HepG2 (cell line): ENCODE data around the gene PIK3R5. TPM values are rescaled to one million over a fixed set of nuclear protein-coding genes. Genes with fewer than 3 reads are reported as not detected.

Experiments
- ATAC-seq: fragments of 200-7000 bp; cut with Tn5 transposase; 3 replicates; pipeline ENCODE4 v1.9.1; 2020; ENCODE audit warnings: mild to moderate bottlenecking, moderate library complexity
- BruUV-seq: library from RNA; stranded (reverse); fragments of 400-500 nt; replicated peaks from 2 replicates; lab custom pipeline; 2021; lab: Mats Ljungman, UMichigan
- CTCF ChIA-PET: fragments of 300-600 bp; formaldehyde crosslinking; extraction: SDS; loops from one replicate; lab custom pipeline; 2021; ENCODE audit warnings: low total read pairs, inconsistent platforms, low intra/inter-chr PET ratio; lab: Yijun Ruan, JAX
- POLR2A ChIA-PET: fragments of 350-600 bp; sonication (Branson Sonifier 250); formaldehyde crosslinking; loops from one replicate; lab custom pipeline; 2020; ENCODE audit warnings: antibody characterized with exemption, inconsistent platforms; lab: Yijun Ruan, JAX
- DNase-seq: peaks from one replicate; pipeline ENCODE4 v3.0.0-alpha.2; 2015; ENCODE audit warnings: low spot score
- FAIRE-seq: peaks from 3 replicates; lab custom pipeline; 2011; peaks lifted over from hg19 to GRCh38; lab: Jason Lieb, UNC
- H2AFZ ChIP-seq: one replicate; pipeline ENCODE4 v1.6.1; 2011; ENCODE audit warnings: low read length, inconsistent platforms
- H3K27ac ChIP-seq: fragments of 300-600 bp; 3 replicates; pipeline ENCODE4 v1.8.0; 2011; ENCODE audit warnings: mixed run types, mild to moderate bottlenecking, mixed read lengths, low read length, inconsistent platforms; ENCODE audit not compliant: insufficient read depth; ENCODE audit errors: extremely low read length
- H3K27me3 ChIP-seq, 2 experiments: fragments of 200-600 bp in 1 of 2; 2 replicates in 1 of 2; 3 replicates in 1 of 2; pipeline versions ENCODE4 v1.6.0 to v1.8.0; 2011; ENCODE audit warnings: low read length in 2 of 2, mild to moderate bottlenecking in 2 of 2, moderate library complexity in 2 of 2, inconsistent platforms in 1 of 2; ENCODE audit not compliant: insufficient read depth in 2 of 2, control insufficient read depth in 1 of 2
- H3K36me3 ChIP-seq, 2 experiments: fragments of 200-600 bp in 1 of 2; replicated peaks in 1 of 2; 2 replicates in 1 of 2; 3 replicates in 1 of 2; pipeline versions ENCODE4 v1.5.1 to v1.8.0; 2011; ENCODE audit warnings: low read length in 2 of 2, inconsistent platforms in 1 of 2; ENCODE audit not compliant: insufficient read depth in 2 of 2, control insufficient read depth in 1 of 2
- H3K4me1 ChIP-seq: 2 replicates; pipeline ENCODE4 v1.5.1; 2012; ENCODE audit warnings: low read length, inconsistent platforms; ENCODE audit not compliant: insufficient read depth
- H3K4me2 ChIP-seq: 2 replicates; pipeline ENCODE4 v1.6.0; 2011; ENCODE audit warnings: low read depth, low read length, inconsistent platforms
- H3K4me3 ChIP-seq, 3 experiments: fragments of 200-600 bp in 1 of 3; sonication (generic), shearing (Covaris generic) in 1 of 3; replicated peaks in 1 of 3; 2 replicates each; pipeline ENCODE4 v1.5.1; 2011 to 2016; ENCODE audit warnings: low read length in 3 of 3, inconsistent platforms in 2 of 3, low read depth in 2 of 3, mild to moderate bottlenecking in 2 of 3, control low read depth in 1 of 3, mixed read lengths in 1 of 3; ENCODE audit not compliant: insufficient read depth in 1 of 3
- H3K79me2 ChIP-seq: one replicate; pipeline ENCODE4 v1.6.1; 2011; ENCODE audit warnings: low read length, inconsistent platforms; ENCODE audit not compliant: insufficient read depth
- H3K9ac ChIP-seq: 2 replicates; pipeline ENCODE4 v1.6.0; 2011; ENCODE audit warnings: mild to moderate bottlenecking, low read depth, low read length, inconsistent platforms; ENCODE audit not compliant: insufficient read depth
- H3K9me3 ChIP-seq: 2 replicates; pipeline ENCODE4 v1.5.1; 2012; ENCODE audit warnings: mild to moderate bottlenecking, low read length
- H4K20me1 ChIP-seq: 2 replicates; pipeline ENCODE4 v1.6.0; 2011; ENCODE audit warnings: inconsistent platforms, mild to moderate bottlenecking, low read length, moderate library complexity; ENCODE audit not compliant: insufficient read depth
- EHMT2 ChIP-seq: fragments of 200-600 bp; sonication (generic); IDR thresholded peaks from 2 replicates; pipeline ENCODE4 v1.7.0; 2017; ENCODE audit warnings: antibody characterized with exemption, low read depth, low read length, borderline replicate concordance
- HOXA7 ChIP-seq: sonication (generic); formaldehyde crosslinking; IDR thresholded peaks from 2 replicates; pipeline ENCODE4 v1.8.1; 2022; ENCODE audit warnings: mild to moderate bottlenecking, missing genetic modification reagents, moderate library complexity
- JDP2 ChIP-seq: sonication (generic); formaldehyde crosslinking; IDR thresholded peaks from 2 replicates; pipeline ENCODE4 v1.8.1; 2022; ENCODE audit warnings: missing genetic modification reagents, borderline replicate concordance
- KAT7 ChIP-seq: IDR thresholded peaks from 2 replicates; pipeline ENCODE4 v1.6.1; 2018; ENCODE audit warnings: borderline replicate concordance, missing compliant biosample characterization
- MBD4 ChIP-seq: IDR thresholded peaks from 2 replicates; pipeline ENCODE4 v1.6.1; 2012; ENCODE audit warnings: low read length, inconsistent platforms, borderline replicate concordance
- SRSF9 ChIP-seq: fragments of 200-400 bp; formaldehyde crosslinking; IDR thresholded peaks from 2 replicates; pipeline ENCODE4 v1.6.1; 2018; ENCODE audit warnings: borderline replicate concordance, mild to moderate bottlenecking, low read depth, low read length; ENCODE audit not compliant: insufficient read depth, poor library complexity, severe bottlenecking
- THAP11 ChIP-seq: IDR thresholded peaks from 2 replicates; pipeline ENCODE4 v1.6.1; 2016; ENCODE audit warnings: missing biosample characterization, missing genetic modification reagents
- ZBTB42 ChIP-seq: sonication (generic); formaldehyde crosslinking; IDR thresholded peaks from 2 replicates; pipeline ENCODE4 v1.5.0; 2020; ENCODE audit warnings: mild to moderate bottlenecking, missing genetic modification reagents
- ZNF446 ChIP-seq: sonication (generic); formaldehyde crosslinking; IDR thresholded peaks from 2 replicates; pipeline ENCODE4 v1.5.0; 2020; ENCODE audit warnings: mild to moderate bottlenecking, missing genetic modification reagents
- ZNF724P ChIP-seq: sonication (generic); formaldehyde crosslinking; IDR thresholded peaks from 2 replicates; pipeline ENCODE4 v1.8.0; 2022; ENCODE audit warnings: missing genetic modification reagents, borderline replicate concordance
- ZZZ3 ChIP-seq: sonication (generic); formaldehyde crosslinking; IDR thresholded peaks from 2 replicates; pipeline ENCODE4 v1.4.0; 2020; ENCODE audit warnings: missing genetic modification reagents, mild to moderate bottlenecking, borderline replicate concordance
- WGBS: methylation state at CpG from one replicate; pipeline ENCODE4 v1.1.6; 2017; ENCODE audit warnings: low lambda C conversion rate; 5-methylcytosine and 5-hydroxymethylcytosine counted together
- in situ Hi-C: cut with HindIII; loops from 2 replicates; pipeline ENCODE4 v1.10.0; 2017; ENCODE audit warnings: low pct_unique_long_range_greater_than_20kb; ENCODE audit not compliant: extremely low pct_ligation_motif_present
- intact Hi-C: fragments of 100-400 bp; cut with micrococcal nuclease; formaldehyde crosslinking; loops from one replicate; pipeline ENCODE4 v1.10.0; 2022; ENCODE audit not compliant: unreplicated experiment
- polyA plus RNA-seq, 8 experiments: library from polyadenylated mRNA; depleted of rRNA in 3 of 8; stranded (reverse) in 7 of 8; unstranded in 1 of 8; fragments of >200 nt; fragmentation: Illumina TruSeq in 4 of 8; extraction: Trizol in 4 of 8; gene quantifications; 2 replicates each; pipeline versions ENCODE4 v1.2.1 to v1.2.3, GENCODE V29; 2011 to 2016; ENCODE audit warnings: low read depth in 4 of 8, missing spikeins in 1 of 8, mixed read lengths in 1 of 8; ENCODE audit not compliant: insufficient read depth in 1 of 8
- total RNA-seq, 5 experiments: library from RNA; depleted of rRNA; stranded (reverse); fragments of >200 nt; fragmentation: Illumina TruSeq; extraction: Trizol; gene quantifications; 2 replicates each; pipeline ENCODE4 v1.2.3, GENCODE V29; 2016; ENCODE audit warnings: low read depth in 1 of 5
- TF ChIP-seq, protein P1 (sequence below), 2 experiments: sonication (generic) in 1 of 2; formaldehyde crosslinking in 1 of 2; IDR thresholded peaks; 2 replicates each; pipeline versions ENCODE4 v1.4.0 to v1.6.1; 2016 to 2020; ENCODE audit warnings: borderline replicate concordance in 1 of 2, low read depth in 1 of 2, mild to moderate bottlenecking in 1 of 2, missing genetic modification reagents in 1 of 2
- TF ChIP-seq, protein P2 (sequence below): sonication (generic); formaldehyde crosslinking; IDR thresholded peaks from 2 replicates; pipeline ENCODE4 v1.5.0; 2020; ENCODE audit warnings: mild to moderate bottlenecking, missing genetic modification reagents
- TF ChIP-seq, protein P3 (sequence below): sonication (generic); formaldehyde crosslinking; IDR thresholded peaks from 2 replicates; pipeline ENCODE4 v1.8.1; 2023; ENCODE audit warnings: mild to moderate bottlenecking, inconsistent platforms, moderate library complexity, missing genetic modification reagents, borderline replicate concordance

The PIK3R5 gene
- total and polyA plus RNA-seq, 2 of the 13 experiments (the other 11 are each of a cell fraction or from before 2014, with no cell fraction given): not detected

DNA sequence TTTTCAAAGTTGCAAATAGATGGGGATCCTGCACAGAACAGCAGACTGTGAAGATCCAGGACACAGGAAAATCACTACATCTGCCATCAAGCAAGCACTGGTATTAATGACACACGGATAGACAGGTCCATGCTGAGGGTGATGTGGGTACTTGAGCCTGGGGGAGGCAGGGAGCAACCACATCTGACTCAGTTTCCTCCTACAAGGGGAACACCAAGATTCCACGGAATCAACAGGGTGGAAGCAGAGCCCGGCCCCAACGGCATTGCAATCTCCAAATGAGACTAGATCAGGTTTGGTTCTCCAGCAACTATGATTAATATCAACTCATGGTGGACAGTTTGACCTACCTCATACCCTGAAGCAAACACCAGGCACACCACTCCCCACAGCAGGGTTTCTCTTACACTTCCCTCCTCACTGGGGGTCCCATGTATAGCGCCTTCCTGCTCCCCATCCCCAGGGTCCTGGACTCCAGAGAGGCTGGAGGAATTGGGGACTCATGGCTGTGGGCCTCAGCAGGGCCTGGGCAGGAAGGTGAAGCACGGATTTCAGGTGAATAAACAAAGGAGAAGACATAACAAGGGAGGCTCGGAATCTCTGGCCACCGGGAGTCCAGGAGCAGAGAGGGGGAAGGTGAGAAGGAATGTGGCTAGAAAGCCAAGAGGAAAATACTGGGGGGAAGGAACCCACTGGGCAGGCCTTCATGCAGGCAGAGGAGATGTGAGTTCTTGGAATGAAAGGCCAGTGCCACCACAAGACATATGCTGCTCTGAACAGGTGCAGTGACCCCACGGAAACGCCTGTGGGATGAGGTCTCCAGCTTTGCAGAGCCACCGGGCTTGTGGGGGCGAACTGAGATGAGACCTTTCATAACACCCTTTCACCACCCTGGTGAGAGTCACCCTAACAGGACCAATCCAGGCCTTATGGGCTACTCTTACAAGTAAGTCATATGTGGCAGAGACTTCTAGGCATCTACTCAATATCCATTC lies 68.6 kb downstream of the PIK3R5 start:
- H3K4me2 ChIP-seq: no peak overlapping the region
- H3K4me1 ChIP-seq: no peaks in the 10 kb centered on the region
- POLR2A ChIA-PET: no interaction called here
- FAIRE-seq: no peak
- no TSS peak for BruUV-seq
- no peaks in the 10 kb centered on the region for H4K20me1 ChIP-seq
- in situ Hi-C loops: loop anchor here (5.0 kb wide), 1 partner anchor 100 kb away; the partner anchor contains the start of gene MFSD6L
- DNase-seq: no peak
- no peak overlapping the region for H2AFZ ChIP-seq
- ATAC-seq: no peak
- H3K9ac ChIP-seq: no peak overlapping the region
- H3K4me3 ChIP-seq: no peak overlapping the region
- H3K79me2 ChIP-seq: no peaks in the 10 kb centered on the region
- no peak for TF ChIP-seq ZNF724P (CRISPR knock-in tag)
- no peak for TF ChIP-seq MBD4
- TF ChIP-seq HOXA7 (CRISPR knock-in tag): no peak
- TF ChIP-seq, protein P1, sequence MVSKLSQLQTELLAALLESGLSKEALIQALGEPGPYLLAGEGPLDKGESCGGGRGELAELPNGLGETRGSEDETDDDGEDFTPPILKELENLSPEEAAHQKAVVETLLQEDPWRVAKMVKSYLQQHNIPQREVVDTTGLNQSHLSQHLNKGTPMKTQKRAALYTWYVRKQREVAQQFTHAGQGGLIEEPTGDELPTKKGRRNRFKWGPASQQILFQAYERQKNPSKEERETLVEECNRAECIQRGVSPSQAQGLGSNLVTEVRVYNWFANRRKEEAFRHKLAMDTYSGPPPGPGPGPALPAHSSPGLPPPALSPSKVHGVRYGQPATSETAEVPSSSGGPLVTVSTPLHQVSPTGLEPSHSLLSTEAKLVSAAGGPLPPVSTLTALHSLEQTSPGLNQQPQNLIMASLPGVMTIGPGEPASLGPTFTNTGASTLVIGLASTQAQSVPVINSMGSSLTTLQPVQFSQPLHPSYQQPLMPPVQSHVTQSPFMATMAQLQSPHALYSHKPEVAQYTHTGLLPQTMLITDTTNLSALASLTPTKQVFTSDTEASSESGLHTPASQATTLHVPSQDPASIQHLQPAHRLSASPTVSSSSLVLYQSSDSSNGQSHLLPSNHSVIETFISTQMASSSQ (IDR thresholded peaks at IDR 0.05; ENCODE audit: low read depth): no peak
- TF ChIP-seq, protein P1 (CRISPR knock-in tag; IDR thresholded peaks at IDR 0.05; ENCODE audit: borderline replicate concordance): no peak
- TF ChIP-seq JDP2 (CRISPR knock-in tag): no peak
- TF ChIP-seq, protein P2, sequence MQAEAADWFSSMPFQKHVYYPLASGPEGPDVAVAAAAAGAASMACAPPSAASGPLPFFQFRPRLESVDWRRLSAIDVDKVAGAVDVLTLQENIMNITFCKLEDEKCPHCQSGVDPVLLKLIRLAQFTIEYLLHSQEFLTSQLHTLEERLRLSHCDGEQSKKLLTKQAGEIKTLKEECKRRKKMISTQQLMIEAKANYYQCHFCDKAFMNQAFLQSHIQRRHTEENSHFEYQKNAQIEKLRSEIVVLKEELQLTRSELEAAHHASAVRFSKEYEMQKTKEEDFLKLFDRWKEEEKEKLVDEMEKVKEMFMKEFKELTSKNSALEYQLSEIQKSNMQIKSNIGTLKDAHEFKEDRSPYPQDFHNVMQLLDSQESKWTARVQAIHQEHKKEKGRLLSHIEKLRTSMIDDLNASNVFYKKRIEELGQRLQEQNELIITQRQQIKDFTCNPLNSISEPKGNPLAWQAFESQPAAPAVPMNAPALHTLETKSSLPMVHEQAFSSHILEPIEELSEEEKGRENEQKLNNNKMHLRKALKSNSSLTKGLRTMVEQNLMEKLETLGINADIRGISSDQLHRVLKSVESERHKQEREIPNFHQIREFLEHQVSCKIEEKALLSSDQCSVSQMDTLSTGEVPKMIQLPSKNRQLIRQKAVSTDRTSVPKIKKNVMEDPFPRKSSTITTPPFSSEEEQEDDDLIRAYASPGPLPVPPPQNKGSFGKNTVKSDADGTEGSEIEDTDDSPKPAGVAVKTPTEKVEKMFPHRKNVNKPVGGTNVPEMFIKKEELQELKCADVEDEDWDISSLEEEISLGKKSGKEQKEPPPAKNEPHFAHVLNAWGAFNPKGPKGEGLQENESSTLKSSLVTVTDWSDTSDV (CRISPR knock-in tag): no peak
- no peak for TF ChIP-seq KAT7 (CRISPR knock-in tag)
- TF ChIP-seq ZBTB42 (CRISPR knock-in tag): no peak
- TF ChIP-seq, protein P3, sequence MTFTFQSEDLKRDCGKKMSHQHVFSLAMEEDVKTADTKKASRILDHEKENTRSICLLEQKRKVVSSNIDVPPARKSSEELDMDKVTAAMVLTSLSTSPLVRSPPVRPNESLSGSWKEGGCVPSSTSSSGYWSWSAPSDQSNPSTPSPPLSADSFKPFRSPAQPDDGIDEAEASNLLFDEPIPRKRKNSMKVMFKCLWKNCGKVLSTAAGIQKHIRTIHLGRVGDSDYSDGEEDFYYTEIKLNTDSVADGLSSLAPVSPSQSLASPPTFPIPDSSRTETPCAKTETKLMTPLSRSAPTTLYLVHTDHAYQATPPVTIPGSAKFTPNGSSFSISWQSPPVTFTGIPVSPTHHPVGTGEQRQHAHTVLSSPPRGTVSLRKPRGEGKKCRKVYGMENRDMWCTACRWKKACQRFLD (CRISPR knock-in tag): no peak
- TF ChIP-seq ZNF446 (CRISPR knock-in tag): no peak
- TF ChIP-seq THAP11: no peak
- no peak for TF ChIP-seq ZZZ3 (CRISPR knock-in tag)
- TF ChIP-seq SRSF9: no peak
- no peak for TF ChIP-seq EHMT2
- WGBS: 6% methylated on average over 7 of the region's 12 CpGs
- H3K27me3 ChIP-seq: peaks cover 9 to 66% of the 10 kb centered on the region in 2 experiments; a peak in 4 of 5 replicates
- no peaks in the 10 kb centered on the region for H3K9me3 ChIP-seq
- intact Hi-C loops: loop anchor here (5.0 kb wide), 1 partner anchor 95 kb away; no protein-coding TSS in a partner anchor
- CTCF ChIA-PET: no interaction called here
- H3K27ac ChIP-seq: no peak overlapping the region
- H3K36me3 ChIP-seq: no peaks in the 10 kb centered on the region
